GM10266 (cell line): ENCODE results near the gene ETV3L.

Experiments used
- DNase-seq: peaks from one replicate; pipeline ENCODE4 v3.0.0; 2012; ENCODE audit errors: extremely low spot score
- TF ChIP-seq, protein P1 (sequence below): IDR thresholded peaks from 2 replicates; pipeline ENCODE4 v1.5.1; 2012; ENCODE audit warnings: mild to moderate bottlenecking, low read depth; ENCODE audit not compliant: control insufficient read depth, insufficient read depth; ENCODE audit errors: missing control alignments

Gene ETV3L

GRCh38 chr1:157111396-157112165 is 12.0 kb upstream of the ETV3L start:
- no peak for DNase-seq

GRCh38 chr1:157110686-157111085 is 11.1 kb upstream of the ETV3L start:
- TF ChIP-seq, protein P1, sequence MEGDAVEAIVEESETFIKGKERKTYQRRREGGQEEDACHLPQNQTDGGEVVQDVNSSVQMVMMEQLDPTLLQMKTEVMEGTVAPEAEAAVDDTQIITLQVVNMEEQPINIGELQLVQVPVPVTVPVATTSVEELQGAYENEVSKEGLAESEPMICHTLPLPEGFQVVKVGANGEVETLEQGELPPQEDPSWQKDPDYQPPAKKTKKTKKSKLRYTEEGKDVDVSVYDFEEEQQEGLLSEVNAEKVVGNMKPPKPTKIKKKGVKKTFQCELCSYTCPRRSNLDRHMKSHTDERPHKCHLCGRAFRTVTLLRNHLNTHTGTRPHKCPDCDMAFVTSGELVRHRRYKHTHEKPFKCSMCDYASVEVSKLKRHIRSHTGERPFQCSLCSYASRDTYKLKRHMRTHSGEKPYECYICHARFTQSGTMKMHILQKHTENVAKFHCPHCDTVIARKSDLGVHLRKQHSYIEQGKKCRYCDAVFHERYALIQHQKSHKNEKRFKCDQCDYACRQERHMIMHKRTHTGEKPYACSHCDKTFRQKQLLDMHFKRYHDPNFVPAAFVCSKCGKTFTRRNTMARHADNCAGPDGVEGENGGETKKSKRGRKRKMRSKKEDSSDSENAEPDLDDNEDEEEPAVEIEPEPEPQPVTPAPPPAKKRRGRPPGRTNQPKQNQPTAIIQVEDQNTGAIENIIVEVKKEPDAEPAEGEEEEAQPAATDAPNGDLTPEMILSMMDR, result no peak
- DNase-seq, result no peak

More at GRCh38 chr1:157111396-157112165, 12.0 kb upstream of the ETV3L start:
- TF ChIP-seq, protein P1, result no peak

DNA sequence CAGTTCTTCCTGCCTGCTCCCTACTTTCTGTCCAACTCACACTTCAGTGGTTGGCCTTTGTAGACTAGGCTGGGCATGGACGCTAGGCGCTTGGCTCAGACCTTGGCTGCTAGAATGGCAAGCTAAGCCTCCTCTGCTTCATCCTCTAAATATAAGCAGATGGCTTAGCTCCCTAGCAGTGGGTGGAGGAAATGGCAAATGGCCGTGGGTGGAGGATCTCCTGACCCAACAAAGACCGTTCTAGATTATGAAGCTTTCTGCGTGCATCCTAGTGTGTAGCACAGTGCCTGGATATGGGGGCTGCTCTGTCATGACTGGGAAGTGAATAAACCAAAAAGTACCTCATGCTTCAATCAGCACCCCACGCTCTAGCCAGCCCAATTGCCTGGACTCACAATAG is 10.4 kb upstream of the ETV3L start:
- DNase-seq, result no peak
- TF ChIP-seq, protein P1, result no peak

DNA sequence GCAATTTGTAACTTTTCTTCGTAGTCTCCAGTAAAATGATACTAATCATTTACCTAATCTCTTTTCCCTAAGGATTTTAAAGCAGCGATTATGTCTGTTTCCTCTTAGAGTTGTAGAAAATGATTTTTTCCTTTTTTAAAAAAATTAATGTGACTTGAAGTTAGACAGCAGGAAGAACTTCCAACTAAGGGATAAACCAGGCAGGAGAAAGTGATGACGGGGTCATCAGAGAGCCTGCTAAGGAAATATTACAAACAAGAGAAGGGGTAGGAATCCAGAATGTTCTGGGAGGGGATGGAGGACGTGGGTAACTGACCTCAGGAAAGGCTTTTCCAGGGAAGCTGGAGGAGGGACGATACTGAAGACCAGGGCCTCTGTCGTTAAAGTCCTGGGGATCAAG is 8.8 kb upstream of the ETV3L start:
- DNase-seq, result no peak
- TF ChIP-seq, protein P1, result no peak

- no peak for DNase-seq
- TF ChIP-seq, protein P1, result no peak
Observed at GRCh38 chr1:157107702-157108101, 8.1 kb upstream of the ETV3L start.

DNA sequence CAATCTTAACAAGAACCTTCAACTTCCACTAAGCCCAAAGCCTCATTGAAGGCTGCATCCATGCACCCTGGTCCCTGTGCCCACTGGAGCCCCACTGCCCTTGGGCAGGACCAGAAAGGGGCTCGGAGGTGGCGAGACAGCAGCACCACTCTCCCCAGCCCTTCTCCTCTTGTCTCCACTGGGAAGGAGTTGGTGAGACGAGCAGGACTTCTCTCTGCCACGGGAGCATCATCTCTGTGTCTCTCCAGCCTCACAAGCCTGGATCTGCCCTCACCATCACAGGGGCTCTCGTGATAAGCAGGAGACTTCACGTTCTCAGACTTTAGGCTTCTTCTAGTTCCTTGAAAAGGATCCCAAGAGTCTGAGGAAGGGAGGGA is 7.2 kb upstream of the ETV3L start:
- DNase-seq, result no peak

More for the DNA sequence above, 7.2 kb upstream of the ETV3L start:
- TF ChIP-seq, protein P1, result no peak
